NCI-H2196 treated with DMSO at 0.1 percent for 48 hours (cell line): ENCODE measurements around the gene MALL.
"Not testable (repeated sequence)": the region's sequence is repeated elsewhere in the genome, so short reads cannot be mapped to it uniquely, and the experiment has no call there.

Experiments used
- DNase-seq: peaks from one replicate; lab custom pipeline; 2025; ENCODE audit not compliant: unreplicated experiment; lab: John Stamatoyannopoulos, UW

Gene MALL

GRCh38 chr2:110121052-110121334 is 5.4 kb upstream of the MALL start:
- DNase-seq: no peak

GRCh38 chr2:110120171-110121051 is 4.8 kb upstream of the MALL start:
- no peak for DNase-seq

GRCh38 chr2:110116033-110116710 is 550 bp upstream of the MALL start:
- DNase-seq: no peak

GRCh38 chr2:110114831-110115255 is 779 bp downstream of the MALL start:
- no peak for DNase-seq

- peak; percentile 7 for DNase-seq
These were observed 1.5 kb downstream of the MALL start for GRCh38 chr2:110113961-110114591.

GRCh38 chr2:110108291-110108690 is 7.3 kb downstream of the MALL start:
- DNase-seq: not testable (repeated sequence)

GRCh38 chr2:110107092-110108079 is 8.2 kb downstream of the MALL start:
- DNase-seq: no peak

- no peak for DNase-seq
These were observed 9.0 kb downstream of the MALL start for GRCh38 chr2:110106642-110107041.

- DNase-seq: no peak
These were observed 9.8 kb downstream of the MALL start for GRCh38 chr2:110105608-110106467.

GRCh38 chr2:110105183-110105582 is 10.4 kb downstream of the MALL start:
- DNase-seq: no peak

- DNase-seq: peak; percentile 43
These were observed 11.4 kb downstream of the MALL start for GRCh38 chr2:110104025-110104771.

- DNase-seq: no peak
These were observed 12.3 kb downstream of the MALL start for GRCh38 chr2:110103061-110103961.

GRCh38 chr2:110101901-110102803 is 13.5 kb downstream of the MALL start:
- no peak for DNase-seq

- peak; percentile 93 for DNase-seq
These were observed 14.3 kb downstream of the MALL start for GRCh38 chr2:110101280-110101844.

- not testable (repeated sequence) for DNase-seq
These were observed 14.7 kb downstream of the MALL start for GRCh38 chr2:110100880-110101279.

- no peak for DNase-seq
These were observed 15.1 kb downstream of the MALL start for GRCh38 chr2:110100480-110100879.
